Measurements from ENCODE around the gene ZNF592.

The ZNF592 gene

GRCh38 chr15:84855765-84856164 is 107.4 kb downstream of the ZNF592 start:
- no peak for DNase-seq (ENCODE audit: low read depth)
